Natural killer cell (primary cell): ENCODE data around the gene ZNF407. TPM values are rescaled to one million over a fixed set of nuclear protein-coding genes. Genes with fewer than 3 reads are reported as not detected.

Experiments used
- ATAC-seq, 3 donors: fragments of 150-1000 bp in 2 of 3; fragments of 200-7000 bp in 1 of 3; cut with Tn5 transposase; 1 replicate in 1 of 3; 2 replicates in 2 of 3; pipeline ENCODE4 v1.10.0; 2021; ENCODE audit warnings: mild to moderate bottlenecking in 2 of 3, moderate library complexity in 2 of 3
- DNase-seq, 2 donors: peaks; one replicate each; pipeline versions ENCODE4 v3.0.0 to v3.0.0-alpha.2; 2013 to 2021; ENCODE audit warnings: mixed read lengths in 1 of 2
- H3K27ac ChIP-seq: one replicate; pipeline ENCODE4 v1.5.1; 2013; ENCODE audit warnings: mild to moderate bottlenecking, low read length
- H3K27me3 ChIP-seq: one replicate; pipeline ENCODE4 v1.6.1; 2013; ENCODE audit warnings: low read length; ENCODE audit not compliant: control insufficient read depth, insufficient read depth
- H3K36me3 ChIP-seq: one replicate; pipeline ENCODE4 v1.6.1; 2013; ENCODE audit warnings: low read length; ENCODE audit not compliant: control insufficient read depth, insufficient read depth
- H3K4me1 ChIP-seq: one replicate; pipeline ENCODE4 v1.6.1; 2013; ENCODE audit warnings: low read length; ENCODE audit not compliant: control insufficient read depth, insufficient read depth
- H3K4me3 ChIP-seq: one replicate; pipeline ENCODE4 v1.5.1; 2013; ENCODE audit warnings: low read length
- H3K9me3 ChIP-seq: one replicate; pipeline ENCODE4 v1.6.1; 2013; ENCODE audit warnings: low read length; ENCODE audit not compliant: control insufficient read depth, insufficient read depth
- H3K27ac Mint-ChIP-seq, 2 donors: one replicate each; pipeline ENCODE4 v1.8.0; 2022; ENCODE audit warnings: mild to moderate bottlenecking in 2 of 2, mixed read lengths in 2 of 2, moderate library complexity in 1 of 2
- H3K27me3 Mint-ChIP-seq, 2 donors: one replicate each; pipeline ENCODE4 v1.8.0; 2022; ENCODE audit warnings: low read depth in 2 of 2, mixed read lengths in 2 of 2
- H3K36me3 Mint-ChIP-seq: one replicate; pipeline ENCODE4 v1.8.0; 2022; ENCODE audit warnings: mixed read lengths
- H3K4me1 Mint-ChIP-seq, 2 donors: one replicate each; pipeline ENCODE4 v1.8.0; 2022; ENCODE audit warnings: mixed read lengths in 2 of 2
- H3K4me3 Mint-ChIP-seq: one replicate; pipeline ENCODE4 v1.8.0; 2022; ENCODE audit warnings: mild to moderate bottlenecking, moderate library complexity, mixed read lengths
- H3K9me3 Mint-ChIP-seq, 2 donors: one replicate each; pipeline ENCODE4 v1.8.0; 2022; ENCODE audit warnings: mixed read lengths in 2 of 2
- CTCF ChIP-seq: fragments of 200-600 bp; IDR thresholded peaks from one replicate; pipeline ENCODE4 v1.8.0; 2022; ENCODE audit warnings: antibody characterized with exemption
- WGBS: methylation state at CpG from one replicate; pipeline ENCODE4 v1.1.7; 2013; ENCODE audit warnings: missing lambda C conversion rate; ENCODE audit not compliant: insufficient coverage; 5-methylcytosine and 5-hydroxymethylcytosine counted together
- intact Hi-C: fragments of 100-400 bp; cut with micrococcal nuclease; formaldehyde crosslinking; loops from one replicate; pipeline ENCODE4 v1.14.2; 2022
- total RNA-seq, 4 donors: library from RNA; stranded (reverse); fragments of 120-200 nt in 1 of 4; gene quantifications; one replicate each; pipeline versions ENCODE4 v1.2.3 to v1.2.4, GENCODE V29; 2013 to 2022

ZNF407 gene
- total RNA-seq, 3 donors from 2014 or later (not counting 1 experiment from before 2014, with no cell fraction given): 28.4 to 36.7 (median 36.3) TPM

DNA sequence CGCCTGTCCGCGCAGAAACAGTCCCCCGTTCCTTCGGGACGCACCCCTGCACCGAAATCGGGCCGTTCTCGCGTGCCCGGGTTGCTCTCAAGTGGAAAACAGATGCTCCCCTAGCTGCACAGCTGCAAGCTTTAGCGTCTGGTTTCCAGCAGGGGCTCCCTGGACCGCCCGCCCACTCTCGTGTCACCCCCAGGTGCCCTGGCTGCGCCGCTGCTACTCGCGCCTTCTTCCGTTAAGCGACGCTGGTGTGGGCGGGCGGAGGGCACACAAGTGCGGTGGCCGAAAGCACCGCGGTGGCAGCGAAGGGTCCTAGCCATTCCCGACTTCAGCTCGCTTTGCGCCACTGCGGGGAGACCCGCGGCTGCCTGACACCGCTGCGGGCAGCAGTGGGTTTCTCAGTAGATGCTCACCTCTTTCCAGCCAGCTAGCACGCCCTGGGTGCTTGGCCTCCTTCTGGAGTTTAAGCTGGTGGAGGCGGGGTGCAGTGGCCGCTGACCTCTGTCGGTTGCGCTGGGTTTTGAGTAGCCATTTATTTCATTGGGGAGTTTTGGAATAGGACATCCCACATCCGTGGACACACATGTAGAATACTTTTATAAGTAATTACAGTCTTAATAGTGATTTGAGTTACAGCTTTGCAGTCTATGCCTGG lies 806 bp downstream of the ZNF407 start:
- DNase-seq (peak; percentile 62 to 82), ATAC-seq (peak; percentile 64 to 77 (median 64))
- no peaks in the 10 kb centered on the region for H3K9me3 Mint-ChIP-seq
- H3K4me3 ChIP-seq: peak overlapping the region; percentile 95
- H3K4me1 ChIP-seq: peaks cover 14% of the 10 kb centered on the region
- no peaks in the 10 kb centered on the region for H3K9me3 ChIP-seq
- H3K27ac Mint-ChIP-seq: peak overlapping the region; percentile 94 to 95
- no peaks in the 10 kb centered on the region for H3K36me3 Mint-ChIP-seq
- H3K4me1 Mint-ChIP-seq: peaks cover 59 to 66% of the 10 kb centered on the region in 2 donors
- intact Hi-C loops: loop anchor here (5.0 kb wide), 1 partner anchor 399 kb away; no protein-coding TSS in a partner anchor
- no peaks in the 10 kb centered on the region for H3K27me3 ChIP-seq
- peak overlapping the region; percentile 96 for H3K27ac ChIP-seq
- H3K36me3 ChIP-seq: no peaks in the 10 kb centered on the region
- peak; percentile 38 for TF ChIP-seq CTCF
- no peaks in the 10 kb centered on the region for H3K27me3 Mint-ChIP-seq
- 0% methylated on average over 43 of the region's 44 CpGs for WGBS
- peak overlapping the region; percentile 93 for H3K4me3 Mint-ChIP-seq

GRCh38 chr18:74604361-74604760 lies 6.7 kb downstream of the ZNF407 start:
- Mint-ChIP-seq H3K27ac (no peak overlapping the region), H3K4me3 (no peak overlapping the region), H3K27me3 (no peaks in the 10 kb centered on the region), H3K36me3 (no peaks in the 10 kb centered on the region), H3K4me1 (peaks cover 30 to 39% of the 10 kb centered on the region in 2 donors), H3K9me3 (no peaks in the 10 kb centered on the region)
- Histone ChIP-seq H3K27ac (no peak overlapping the region), H3K36me3 (no peaks in the 10 kb centered on the region), H3K4me1 (no peaks in the 10 kb centered on the region), H3K4me3 (no peak overlapping the region), H3K27me3 (no peaks in the 10 kb centered on the region), H3K9me3 (no peaks in the 10 kb centered on the region)
- ATAC-seq: no peak
- no peak for DNase-seq
- TF ChIP-seq CTCF: no peak
- intact Hi-C loops: no loop called here

GRCh38 chr18:74604774-74605173 lies 7.1 kb downstream of the ZNF407 start:
- H3K27ac ChIP-seq: no peak overlapping the region
- WGBS: 97% methylated on average over 4 of the region's 4 CpGs
- no peak for ATAC-seq
- Mint-ChIP-seq H3K4me3 (no peak overlapping the region), H3K4me1 (peaks cover 28 to 40% of the 10 kb centered on the region in 2 donors), H3K27me3 (no peaks in the 10 kb centered on the region), H3K36me3 (no peaks in the 10 kb centered on the region), H3K9me3 (no peaks in the 10 kb centered on the region), H3K27ac (no peak overlapping the region)
- intact Hi-C loops: no loop called here
- H3K4me3 ChIP-seq: no peak overlapping the region
- no peak for TF ChIP-seq CTCF
- H3K4me1 ChIP-seq: no peaks in the 10 kb centered on the region
- H3K9me3 ChIP-seq: no peaks in the 10 kb centered on the region
- H3K27me3 ChIP-seq: no peaks in the 10 kb centered on the region
- H3K36me3 ChIP-seq: no peaks in the 10 kb centered on the region
- no peak for DNase-seq

DNA sequence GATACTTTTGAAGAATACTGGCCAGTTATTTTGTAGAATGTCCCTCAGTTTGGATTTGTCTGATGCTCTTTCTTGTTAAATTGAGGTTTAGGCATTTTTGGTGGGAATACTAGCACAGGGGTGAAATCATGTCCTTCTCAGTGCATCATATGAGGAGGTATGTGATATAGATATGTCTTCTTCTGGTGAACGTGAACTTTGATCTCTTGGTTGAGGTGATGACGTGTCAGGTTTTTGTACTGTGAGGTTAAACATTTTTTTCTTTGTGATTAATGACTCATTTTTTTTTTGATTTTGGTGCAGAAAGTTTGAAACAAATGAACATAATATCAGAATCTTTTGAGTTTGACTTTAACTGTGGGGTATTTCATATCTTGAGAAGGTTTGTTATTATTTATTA lies 11.0 kb downstream of the ZNF407 start:
- DNase-seq (no peak), ATAC-seq (no peak)
- Mint-ChIP-seq H3K4me1 (peaks cover 7 to 15% of the 10 kb centered on the region in 2 donors), H3K27me3 (no peaks in the 10 kb centered on the region), H3K4me3 (no peak overlapping the region), H3K27ac (peak overlapping the region in 1 of 2 donors; percentile 23), H3K9me3 (no peaks in the 10 kb centered on the region), H3K36me3 (no peaks in the 10 kb centered on the region)
- intact Hi-C loops: no loop called here
- Histone ChIP-seq H3K27me3 (no peaks in the 10 kb centered on the region), H3K36me3 (no peaks in the 10 kb centered on the region), H3K9me3 (no peaks in the 10 kb centered on the region), H3K4me3 (no peak overlapping the region), H3K27ac (no peak overlapping the region), H3K4me1 (no peaks in the 10 kb centered on the region)
- no peak for TF ChIP-seq CTCF
- WGBS: 78% methylated on average over 2 of the region's 2 CpGs
